OCI-LY1 (cell line): ENCODE results near the gene SPATA1.
A peak's percentile ranks its signal among the peaks of the same experiment; 100 is the strongest.

Source experiments
- H2AFZ ChIP-seq: fragments of 200-600 bp; sonication (generic), shearing (Covaris generic); 2 replicates; pipeline ENCODE4 v1.6.0; 2014; ENCODE audit warnings: antibody characterized with exemption, mild to moderate bottlenecking, low read length
- H3F3A ChIP-seq: fragments of 200-600 bp; sonication (generic), shearing (Covaris generic); 2 replicates; pipeline ENCODE4 v1.6.0; 2014; ENCODE audit warnings: mild to moderate bottlenecking, antibody characterized with exemption, low read length, moderate library complexity; ENCODE audit not compliant: insufficient read depth
- H3K27ac ChIP-seq: fragments of 200-600 bp; sonication (generic); 2 replicates; pipeline ENCODE4 v1.5.1; 2014; ENCODE audit warnings: low read length, mixed run types, mild to moderate bottlenecking, low read depth; ENCODE audit not compliant: poor library complexity, severe bottlenecking
- H3K27me3 ChIP-seq: fragments of 200-600 bp; sonication (generic); 2 replicates; pipeline ENCODE4 v1.6.0; 2014; ENCODE audit warnings: antibody characterized with exemption, mild to moderate bottlenecking, low read length, moderate library complexity; ENCODE audit not compliant: insufficient read depth
- H3K36me3 ChIP-seq: fragments of 200-600 bp; sonication (generic); 2 replicates; pipeline ENCODE4 v1.6.1; 2014; ENCODE audit warnings: mild to moderate bottlenecking, antibody characterized with exemption, low read length, moderate library complexity, mixed read lengths; ENCODE audit not compliant: insufficient read depth
- H3K4me1 ChIP-seq: fragments of 200-600 bp; sonication (generic); 2 replicates; pipeline ENCODE4 v1.5.1; 2014; ENCODE audit warnings: mild to moderate bottlenecking, low read length, moderate library complexity; ENCODE audit not compliant: insufficient read depth, severe bottlenecking
- H3K4me2 ChIP-seq: fragments of 200-600 bp; sonication (generic), shearing (Covaris generic); 2 replicates; pipeline ENCODE4 v1.6.1; 2014; ENCODE audit warnings: low read length
- H3K4me3 ChIP-seq: fragments of 200-600 bp; sonication (generic); 2 replicates; pipeline ENCODE4 v1.5.1; 2014; ENCODE audit warnings: low read length, low read depth, mild to moderate bottlenecking, mixed read lengths; ENCODE audit not compliant: poor library complexity, severe bottlenecking
- H3K79me2 ChIP-seq: fragments of 200-600 bp; shearing (Covaris generic); 2 replicates; pipeline ENCODE4 v1.6.1; 2016; ENCODE audit warnings: mixed run types, low read length, mixed read lengths; ENCODE audit not compliant: insufficient read depth
- H3K9ac ChIP-seq: fragments of 200-600 bp; sonication (generic), shearing (Covaris generic); 2 replicates; pipeline ENCODE4 v1.6.1; 2014; ENCODE audit warnings: mild to moderate bottlenecking, low read length, mixed read lengths
- H3K9me2 ChIP-seq: fragments of 200-600 bp; sonication (generic), shearing (Covaris generic); 2 replicates; pipeline ENCODE4 v1.6.1; 2014; ENCODE audit warnings: low read depth, mild to moderate bottlenecking, low read length, mixed read lengths
- H3K9me3 ChIP-seq: fragments of 200-600 bp; shearing (Covaris generic); 2 replicates; pipeline ENCODE4 v1.6.1; 2014; ENCODE audit warnings: low read length, mixed read lengths
- H4K20me1 ChIP-seq: fragments of 200-600 bp; sonication (generic), shearing (Covaris generic); 2 replicates; pipeline ENCODE4 v1.6.0; 2016; ENCODE audit warnings: mild to moderate bottlenecking, low read length; ENCODE audit not compliant: insufficient read depth
- CTCF ChIP-seq: fragments of 200-600 bp; sonication (generic), shearing (Covaris generic); IDR thresholded peaks from 2 replicates; pipeline ENCODE4 v1.5.1; 2017; ENCODE audit warnings: mild to moderate bottlenecking, antibody characterized with exemption, low read length, moderate library complexity, mixed read lengths
- EZH2 ChIP-seq: fragments of 200-600 bp; sonication (generic), shearing (Covaris generic); IDR thresholded peaks from 2 replicates; pipeline ENCODE4 v1.8.0; 2017; ENCODE audit warnings: borderline replicate concordance, mixed run types, mild to moderate bottlenecking, antibody characterized with exemption, low read length, moderate library complexity, mixed read lengths

SPATA1 gene

DNA sequence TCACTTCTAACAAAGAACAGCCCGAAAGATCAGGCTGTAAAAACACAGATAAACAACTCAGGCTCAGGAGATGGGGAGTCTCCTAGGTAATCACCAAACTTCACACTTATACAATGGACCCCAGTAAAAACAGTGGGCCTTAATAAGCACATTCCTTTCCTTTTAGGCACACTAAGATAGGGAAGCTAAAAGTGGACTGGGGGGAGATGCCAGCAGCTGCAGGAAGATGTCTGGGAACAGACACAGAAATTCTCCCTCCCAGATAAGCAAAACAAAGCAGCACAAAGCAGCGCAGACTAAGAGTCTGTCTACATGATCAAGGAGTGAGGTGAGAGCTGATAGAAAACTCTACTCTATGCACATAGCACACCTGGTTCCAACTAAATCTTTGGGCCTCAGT is 97.0 kb downstream of the SPATA1 start:
- Histone ChIP-seq H3K27ac (no peak overlapping the region), H3K36me3 (no peaks in the 10 kb centered on the region), H2AFZ (no peak overlapping the region), H3K9me2 (no peaks in the 10 kb centered on the region), H3K4me3 (no peak overlapping the region), H3K27me3 (no peaks in the 10 kb centered on the region), H3K4me2 (no peak overlapping the region), H3K79me2 (no peaks in the 10 kb centered on the region), H3K9me3 (peaks cover 17% of the 10 kb centered on the region), H4K20me1 (no peaks in the 10 kb centered on the region), H3K4me1 (no peaks in the 10 kb centered on the region), H3K9ac (no peak overlapping the region), H3F3A (no peaks in the 10 kb centered on the region)
- TF ChIP-seq EZH2 (no peak), CTCF (no peak)

DNA sequence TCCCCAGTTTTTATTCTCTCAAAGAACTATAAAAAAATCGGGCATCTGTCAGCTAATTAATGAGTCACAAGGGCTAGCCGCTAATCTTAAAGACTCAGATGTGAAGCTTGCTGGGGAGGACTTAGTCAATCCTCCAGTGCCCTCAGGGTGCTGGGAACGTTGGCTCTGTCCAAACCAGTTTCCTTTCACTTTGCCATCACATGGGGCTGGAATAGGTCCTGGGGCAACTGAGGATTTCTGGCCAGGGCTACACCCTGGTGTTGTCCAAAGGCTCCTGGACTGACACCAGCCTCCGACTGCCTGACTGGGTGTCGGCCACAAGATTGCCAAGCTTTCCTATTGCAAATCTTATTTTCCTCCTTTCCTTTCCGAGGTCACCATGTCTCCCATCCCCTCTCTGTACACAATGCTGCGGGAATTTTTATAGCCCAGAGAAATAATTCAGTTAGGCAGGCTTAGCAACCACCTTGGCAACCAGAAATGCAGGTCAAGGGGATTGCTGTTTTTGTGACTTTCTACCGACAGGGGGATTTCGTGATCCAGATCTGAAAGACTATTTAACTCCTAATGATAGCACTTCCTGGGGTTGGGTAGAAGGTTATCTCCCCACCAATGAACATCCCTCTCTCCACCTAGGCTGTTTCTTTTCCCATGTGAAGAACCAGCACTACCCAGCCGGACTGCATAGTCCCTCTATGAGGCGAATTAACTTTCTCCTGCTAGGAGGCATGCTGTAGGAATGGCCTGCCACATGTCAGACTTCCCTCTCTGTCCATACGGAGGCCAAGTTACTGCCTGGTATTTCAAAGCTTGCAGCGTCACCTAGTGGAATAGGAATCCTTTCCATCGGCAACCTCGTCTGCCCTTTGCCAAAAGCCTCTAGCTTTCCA is 98.0 kb downstream of the SPATA1 start:
- no peaks in the 10 kb centered on the region for H3K79me2 ChIP-seq
- TF ChIP-seq EZH2: no peak
- TF ChIP-seq CTCF: peak; percentile 9; the same call in 1 of the 2 replicates
- no peaks in the 10 kb centered on the region for H3K4me1 ChIP-seq
- H3K27ac ChIP-seq: no peak overlapping the region
- peaks cover 17% of the 10 kb centered on the region for H3K9me3 ChIP-seq
- no peaks in the 10 kb centered on the region for H3K36me3 ChIP-seq
- no peak overlapping the region for H3K4me2 ChIP-seq
- H3K4me3 ChIP-seq: no peak overlapping the region
- no peaks in the 10 kb centered on the region for H3K27me3 ChIP-seq
- no peak overlapping the region for H3K9ac ChIP-seq
- H3K9me2 ChIP-seq: no peaks in the 10 kb centered on the region
- H3F3A ChIP-seq: no peaks in the 10 kb centered on the region
- no peaks in the 10 kb centered on the region for H4K20me1 ChIP-seq
- H2AFZ ChIP-seq: no peak overlapping the region

GRCh38 chr1:84605157-84605556 is 99.0 kb downstream of the SPATA1 start:
- Histone ChIP-seq H3K27ac (no peak overlapping the region), H3F3A (no peaks in the 10 kb centered on the region), H3K4me2 (no peak overlapping the region), H3K9me2 (no peaks in the 10 kb centered on the region), H3K4me3 (no peak overlapping the region), H3K9me3 (peaks cover 17% of the 10 kb centered on the region), H3K4me1 (no peaks in the 10 kb centered on the region), H3K79me2 (no peaks in the 10 kb centered on the region), H3K9ac (no peak overlapping the region), H2AFZ (no peak overlapping the region), H3K36me3 (no peaks in the 10 kb centered on the region), H4K20me1 (no peaks in the 10 kb centered on the region), H3K27me3 (no peaks in the 10 kb centered on the region)
- TF ChIP-seq CTCF: no peak
- TF ChIP-seq EZH2: no peak
